Occipital lobe (tissue), 2 donors: Measurements from ENCODE around the gene TOLLIP. TPM values are rescaled to one million over a fixed set of nuclear protein-coding genes. Genes with fewer than 3 reads are reported as not detected.
"Not testable (repeated sequence)": the region's sequence is repeated elsewhere in the genome, so short reads cannot be mapped to it uniquely, and the experiment has no call there.

ENCODE experiments used
- DNase-seq: peaks from one replicate; lab custom pipeline; 2025; lab: John Stamatoyannopoulos, UW
- total RNA-seq: library from RNA; depleted of rRNA; stranded (reverse); fragments of >200 nt; gene quantifications from one replicate; pipeline ENCODE4 v1.2.3, GENCODE V29; 2014

TOLLIP gene
- total RNA-seq, 1 donor from 2014 or later: 17.8 TPM

DNA sequence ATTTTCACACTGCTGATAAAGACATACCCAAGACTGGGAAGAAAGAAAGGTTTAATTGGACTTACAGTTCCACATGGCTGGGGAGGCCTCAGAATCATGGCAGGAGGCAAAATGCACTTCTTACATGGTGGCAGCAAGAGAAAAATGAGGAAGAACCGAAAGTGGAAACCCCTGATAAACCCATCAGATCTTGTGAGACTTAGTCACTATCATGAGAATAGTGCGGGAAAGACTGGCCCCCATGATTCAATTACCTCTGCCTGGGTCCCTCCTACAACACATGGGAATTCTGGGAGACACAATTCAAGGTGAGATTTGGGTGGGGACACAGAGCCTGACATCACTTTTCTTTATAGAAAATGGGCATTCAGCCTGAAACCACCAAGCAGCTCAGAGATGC is 42.5 kb downstream of the TOLLIP start:
- DNase-seq: not testable (repeated sequence)

DNA sequence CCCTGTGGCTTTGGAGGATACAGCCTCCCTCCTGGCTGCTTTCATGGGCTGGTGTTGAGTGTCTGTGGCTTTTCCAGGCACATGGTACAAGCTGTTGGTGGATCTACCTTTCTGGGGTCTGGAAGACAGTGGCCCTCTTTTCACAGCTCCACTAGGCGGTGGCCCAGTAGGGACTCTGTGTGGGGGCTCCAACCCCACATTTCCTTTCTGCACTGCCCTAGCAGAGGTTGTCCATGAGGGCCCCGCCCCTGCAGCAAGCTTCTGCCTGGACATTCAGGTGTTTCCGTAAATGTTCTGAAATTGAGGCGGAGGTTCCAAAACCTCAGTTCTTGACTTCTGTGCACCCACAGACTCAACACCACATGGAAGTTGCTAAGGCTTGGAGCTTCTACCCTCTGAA is 44.0 kb downstream of the TOLLIP start:
- not testable (repeated sequence) for DNase-seq

DNA sequence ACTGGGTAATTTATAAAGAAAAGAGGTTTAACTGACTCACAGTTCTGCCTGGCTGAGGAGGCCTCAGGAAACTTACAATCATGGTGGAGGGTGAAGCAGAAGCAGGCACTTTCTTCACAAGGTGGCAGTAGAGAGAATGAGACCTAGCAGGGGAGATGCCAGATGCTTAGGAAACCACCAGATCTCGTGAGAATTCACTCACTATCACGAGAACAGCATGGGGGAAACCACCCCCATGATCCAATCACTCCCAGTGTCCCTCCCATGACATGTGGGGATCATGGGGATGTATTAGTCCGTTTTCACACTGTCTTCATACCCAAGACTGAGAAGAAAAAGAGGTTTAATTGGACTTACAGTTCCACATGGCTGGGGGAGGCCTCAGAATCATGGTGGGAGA is 45.0 kb downstream of the TOLLIP start:
- DNase-seq: not testable (repeated sequence)

DNA sequence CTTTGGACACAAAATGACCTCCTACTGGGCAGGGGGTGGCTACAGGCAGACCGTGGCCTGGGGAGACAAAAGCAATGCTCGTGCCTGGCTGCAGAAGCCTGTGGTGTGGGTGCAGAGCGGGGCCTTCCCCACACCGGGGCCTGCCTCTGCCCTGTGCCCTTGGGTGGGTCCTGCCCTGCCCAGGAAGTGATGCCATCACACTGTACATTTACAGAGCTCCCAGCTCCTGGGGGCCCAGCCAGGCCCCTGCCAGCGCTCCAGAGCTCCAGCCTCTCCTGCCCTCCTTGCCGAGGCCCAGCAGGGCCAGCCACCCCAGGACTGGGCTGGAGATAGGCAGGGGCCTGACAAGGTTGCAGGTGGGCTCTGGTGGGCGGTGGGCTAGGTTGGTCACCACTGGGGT is 46.4 kb downstream of the TOLLIP start:
- DNase-seq: no peak

DNA sequence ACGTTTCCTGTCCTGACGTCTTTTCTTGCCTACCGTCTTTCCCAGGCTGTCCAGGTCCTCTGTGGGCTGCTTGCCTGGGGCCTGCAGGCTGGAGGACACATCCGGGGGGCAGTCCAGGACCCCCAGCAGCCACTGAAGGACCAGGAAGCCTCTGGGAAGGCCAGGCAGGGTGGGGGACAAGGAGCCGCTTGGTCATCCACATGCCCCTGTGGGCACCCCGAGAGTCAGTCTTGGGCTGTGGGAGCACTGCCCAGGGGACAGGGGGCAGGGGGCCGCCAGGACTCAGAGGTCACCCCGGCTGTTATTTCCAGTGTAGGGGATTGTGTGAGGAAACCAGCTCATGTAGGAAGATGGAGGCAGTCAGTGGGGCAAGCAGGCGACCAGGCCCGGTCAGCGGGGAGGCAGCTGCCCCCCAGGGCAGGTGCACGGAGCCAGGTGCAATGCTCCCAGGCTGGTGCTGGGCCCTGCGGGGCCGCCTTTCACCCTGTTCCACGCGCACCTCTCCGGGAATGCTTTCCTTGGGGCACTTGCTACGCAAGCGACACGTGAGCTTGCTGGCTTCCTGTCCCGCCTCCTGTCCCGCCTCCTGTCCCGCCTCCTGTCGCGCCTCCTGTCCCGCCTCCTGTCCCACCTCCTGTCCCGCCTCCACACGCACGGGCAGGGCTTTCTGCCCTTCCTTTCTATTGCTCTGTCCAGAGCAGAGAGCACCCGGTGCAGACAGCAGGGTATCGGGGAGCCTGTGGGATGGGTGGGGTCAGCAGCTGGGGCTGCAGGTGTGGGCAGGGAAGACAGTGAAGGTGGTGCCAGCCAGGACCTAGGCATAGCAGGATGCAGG is 47.0 kb downstream of the TOLLIP start:
- DNase-seq: peak; percentile 88

DNA sequence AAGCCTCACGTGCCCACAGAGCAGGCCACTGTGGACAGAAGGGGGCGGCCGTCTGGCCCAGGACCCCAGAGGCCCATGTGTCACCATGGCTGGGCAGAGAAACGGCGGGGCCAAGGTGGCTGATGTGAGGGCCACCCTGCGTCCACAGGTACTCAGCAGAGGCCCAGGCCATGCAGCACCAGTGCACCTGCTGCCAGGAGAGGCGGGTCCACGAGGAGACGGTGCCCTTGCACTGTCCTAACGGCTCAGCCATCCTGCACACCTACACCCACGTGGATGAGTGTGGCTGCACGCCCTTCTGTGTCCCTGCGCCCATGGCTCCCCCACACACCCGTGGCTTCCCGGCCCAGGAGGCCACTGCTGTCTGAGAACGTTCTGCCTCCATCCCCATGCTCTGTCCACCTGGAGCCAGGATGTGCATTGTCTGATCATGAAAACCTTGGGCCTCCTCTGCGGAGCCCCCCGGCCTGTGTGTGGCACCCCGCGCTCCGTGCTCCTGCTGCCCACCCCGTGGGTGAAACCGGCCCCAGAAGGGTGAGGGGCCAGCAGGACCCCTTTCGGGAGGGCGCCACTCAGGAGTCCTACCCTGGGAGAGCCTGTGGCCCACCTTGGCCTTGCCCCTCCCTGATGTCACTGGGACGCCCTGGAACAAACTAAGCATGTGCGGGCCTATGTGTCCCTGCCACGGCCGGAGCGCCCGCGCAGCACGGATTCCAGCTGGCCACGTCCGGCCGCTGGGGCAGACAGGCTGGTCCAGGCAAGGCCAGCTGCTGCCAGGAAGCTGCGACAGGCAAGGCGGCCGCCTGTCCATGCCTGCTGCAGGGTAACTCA is 48.0 kb downstream of the TOLLIP start:
- no peak for DNase-seq

DNA sequence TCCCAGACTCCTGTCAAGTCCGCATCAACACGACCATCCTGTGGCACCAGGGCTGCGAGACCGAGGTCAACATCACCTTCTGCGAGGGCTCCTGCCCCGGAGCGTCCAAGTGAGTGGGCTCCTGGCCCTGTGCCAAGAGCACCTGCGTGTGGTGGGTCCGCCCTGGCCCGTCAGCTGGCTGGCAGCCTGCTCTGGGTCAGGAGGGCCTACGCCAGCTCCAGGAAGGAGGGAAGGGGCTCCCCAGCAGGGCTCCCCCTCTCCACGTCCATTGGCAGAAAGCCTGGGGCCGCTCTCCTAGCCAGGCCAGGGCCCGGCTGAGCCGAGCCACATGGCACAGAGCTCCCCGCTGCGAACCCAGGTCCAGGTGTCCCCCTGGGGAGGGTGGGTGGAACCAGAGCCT is 48.8 kb downstream of the TOLLIP start:
- DNase-seq: no peak

DNA sequence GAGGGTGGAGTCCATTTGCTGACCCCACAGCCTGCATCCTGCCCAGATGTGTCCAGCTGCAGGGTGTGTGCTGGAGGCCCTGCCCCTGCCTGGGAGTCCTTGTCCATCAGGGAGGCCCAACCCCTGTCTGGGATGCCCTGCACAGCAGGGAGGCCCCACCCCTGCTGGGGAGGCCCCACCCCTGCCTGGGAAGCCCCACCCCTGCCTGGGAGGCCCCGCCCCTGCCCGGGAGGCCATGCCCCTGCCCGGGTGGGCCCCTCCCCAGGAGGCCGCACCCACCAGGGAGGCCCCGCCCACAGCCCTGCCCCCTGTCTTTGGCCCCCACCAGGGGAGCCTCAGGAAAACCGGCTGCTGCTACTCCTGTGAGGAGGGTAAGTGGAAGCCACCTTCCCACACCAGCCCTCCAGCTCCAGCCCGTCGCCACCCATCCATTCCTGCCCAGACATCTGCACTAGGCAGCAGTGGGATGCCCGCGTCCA is 49.4 kb downstream of the TOLLIP start:
- no peak for DNase-seq

DNA sequence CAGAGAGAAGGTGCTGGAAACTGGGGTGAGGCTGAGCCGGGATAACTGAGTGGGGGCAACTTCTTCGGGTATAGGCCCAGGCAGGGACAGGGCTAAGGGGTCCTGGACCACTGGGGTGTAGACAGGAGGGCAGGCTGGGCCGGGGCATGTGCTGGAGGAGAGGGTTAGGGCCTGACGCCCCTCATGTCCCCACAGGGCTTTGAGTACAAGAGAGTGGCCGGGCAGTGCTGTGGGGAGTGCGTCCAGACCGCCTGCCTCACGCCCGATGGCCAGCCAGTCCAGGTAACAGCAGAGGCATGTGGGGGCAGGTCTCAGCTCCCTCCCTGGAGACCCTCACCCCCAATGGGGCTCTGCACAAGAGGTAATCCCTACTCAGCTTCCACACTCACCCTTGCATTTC is 49.9 kb downstream of the TOLLIP start:
- no peak for DNase-seq

DNA sequence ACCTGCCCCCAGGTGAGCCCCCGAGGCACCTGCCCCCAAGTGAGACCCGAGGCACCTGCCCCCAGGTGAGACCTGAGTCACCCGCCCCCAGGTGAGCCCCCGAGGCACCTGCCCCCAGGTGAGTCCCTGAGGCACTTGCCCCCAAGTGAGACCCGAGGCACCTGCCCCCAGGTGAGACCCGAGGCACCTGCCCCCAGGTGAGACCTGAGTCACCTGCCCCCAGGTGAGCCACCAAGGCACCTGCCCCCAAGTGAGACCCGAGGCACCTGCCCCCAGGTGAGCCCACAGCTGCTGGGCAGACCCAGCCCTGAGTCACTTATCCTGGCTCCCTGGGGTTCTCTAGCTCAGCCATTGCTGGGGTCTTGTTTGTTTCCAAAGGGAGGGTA is 50.4 kb downstream of the TOLLIP start:
- no peak for DNase-seq

DNA sequence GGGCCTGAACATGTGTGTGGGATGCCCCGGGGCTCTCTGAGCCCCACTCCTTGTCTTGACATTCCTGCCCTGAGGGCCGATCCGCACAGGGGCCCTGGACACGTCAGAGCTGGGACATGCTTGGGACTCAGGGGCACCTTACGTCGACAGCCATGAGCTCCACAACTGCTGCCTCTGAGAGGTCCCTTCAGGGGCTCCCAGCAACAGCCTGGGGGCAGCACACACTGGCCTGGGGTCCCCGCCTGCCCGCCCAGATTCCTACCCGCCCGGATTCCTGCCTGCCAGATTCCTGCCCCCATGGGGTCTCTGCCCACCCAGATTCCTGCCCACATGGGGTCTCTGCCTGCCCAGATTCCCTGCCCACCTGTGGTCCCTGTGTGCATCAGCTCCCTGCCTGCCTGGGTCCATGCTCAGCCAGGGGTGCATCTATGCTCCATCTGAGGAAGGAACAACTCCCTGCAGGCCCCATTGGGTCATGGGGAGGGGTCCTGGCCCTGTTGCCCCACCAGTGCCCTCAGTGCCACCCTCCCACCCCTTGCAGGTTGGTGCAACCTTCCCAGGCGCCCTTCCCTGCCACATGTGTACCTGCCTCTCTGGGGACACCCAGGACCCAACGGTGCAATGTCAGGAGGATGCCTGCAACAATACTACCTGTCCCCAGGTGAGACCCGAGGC is 50.9 kb downstream of the TOLLIP start:
- no peak for DNase-seq

DNA sequence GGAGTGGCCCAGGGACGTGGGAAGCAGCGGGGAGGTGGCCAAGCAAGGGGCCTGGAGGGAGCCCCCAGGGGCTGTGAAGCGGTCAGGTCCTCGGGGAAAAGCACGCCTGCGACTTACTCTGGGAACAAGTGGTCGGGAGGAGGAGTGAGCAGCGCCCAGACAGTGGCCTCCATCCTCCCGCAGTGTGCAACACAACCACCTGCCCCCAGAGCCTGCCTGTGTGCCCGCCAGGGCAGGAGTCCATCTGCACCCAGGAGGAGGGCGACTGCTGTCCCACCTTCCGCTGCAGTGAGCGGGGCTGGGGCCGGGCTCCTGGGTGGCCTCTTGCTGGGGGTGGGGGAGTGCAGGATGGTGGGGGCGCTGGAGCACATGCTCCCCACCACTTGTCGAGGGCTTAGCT is 51.5 kb downstream of the TOLLIP start:
- no peak for DNase-seq

DNA sequence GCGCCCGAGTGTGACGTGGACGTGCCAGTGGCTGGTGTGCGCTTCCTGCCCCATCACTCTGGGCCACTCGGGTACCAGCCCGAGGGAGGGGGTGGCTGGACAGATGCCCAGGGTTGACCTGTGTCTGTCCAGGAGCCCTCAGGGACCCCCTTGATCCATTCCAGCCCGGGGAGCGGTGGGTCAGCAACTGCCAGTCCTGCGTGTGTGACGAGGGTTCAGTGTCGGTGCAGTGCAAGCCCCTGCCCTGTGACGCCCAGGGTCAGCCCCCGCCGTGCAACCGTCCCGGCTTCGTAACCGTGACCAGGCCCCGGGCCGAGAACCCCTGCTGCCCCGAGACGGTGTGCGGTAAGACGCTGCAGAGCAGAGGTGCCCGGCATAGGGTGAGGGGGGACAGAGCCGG is 52.1 kb downstream of the TOLLIP start:
- no peak for DNase-seq

DNA sequence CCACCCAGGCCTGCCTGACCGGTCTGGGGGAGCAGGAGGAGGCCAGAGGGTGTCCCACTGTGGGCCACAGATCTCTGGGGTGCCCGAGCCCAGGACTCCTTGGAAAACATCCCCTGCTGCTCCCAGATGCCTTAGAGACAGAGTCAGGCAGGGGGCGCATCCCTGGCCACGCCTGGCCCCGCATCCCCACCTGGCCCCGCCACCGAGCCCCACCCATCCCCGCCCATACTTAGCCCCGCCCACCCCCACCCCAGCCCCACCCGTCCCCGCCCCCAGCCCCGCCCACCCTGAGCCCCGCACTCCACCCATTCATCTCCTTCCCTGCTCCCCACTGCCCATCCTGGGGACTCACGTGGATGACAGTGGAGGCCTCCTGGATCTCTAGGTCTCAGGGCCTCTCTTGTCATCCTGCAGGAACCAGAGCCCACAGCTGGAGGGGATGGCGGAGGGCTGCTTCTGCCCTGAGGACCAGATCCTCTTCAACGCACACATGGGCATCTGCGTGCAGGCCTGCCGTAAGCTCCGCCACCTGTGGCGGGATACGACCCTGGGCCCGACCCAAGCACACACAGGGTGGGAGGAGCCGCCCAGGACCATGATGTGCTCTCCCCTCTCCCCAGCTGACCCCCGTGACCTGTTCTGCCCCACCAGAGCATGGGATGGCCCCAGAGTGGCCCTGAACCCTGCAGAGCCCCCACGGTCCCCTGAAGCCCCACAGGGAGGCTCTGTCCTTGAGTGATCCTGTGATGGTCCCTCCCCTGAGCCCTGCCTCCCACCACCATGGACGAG is 53.0 kb downstream of the TOLLIP start:
- DNase-seq: no peak

DNA sequence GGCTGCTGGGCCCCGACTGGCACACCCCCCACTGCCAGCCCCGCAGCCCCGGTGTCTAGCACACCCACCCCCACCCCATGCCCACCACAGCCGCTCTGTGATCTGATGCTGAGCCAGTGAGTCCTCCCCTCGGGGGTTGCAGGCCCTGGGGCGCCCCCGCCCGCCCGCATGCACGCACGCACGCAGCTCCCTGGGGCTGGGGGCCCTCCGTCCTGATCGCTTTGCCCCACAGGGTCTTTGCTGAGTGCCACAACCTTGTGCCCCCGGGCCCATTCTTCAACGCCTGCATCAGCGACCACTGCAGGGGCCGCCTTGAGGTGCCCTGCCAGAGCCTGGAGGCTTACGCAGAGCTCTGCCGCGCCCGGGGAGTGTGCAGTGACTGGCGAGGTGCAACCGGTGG is 54.3 kb downstream of the TOLLIP start:
- no peak for DNase-seq

DNA sequence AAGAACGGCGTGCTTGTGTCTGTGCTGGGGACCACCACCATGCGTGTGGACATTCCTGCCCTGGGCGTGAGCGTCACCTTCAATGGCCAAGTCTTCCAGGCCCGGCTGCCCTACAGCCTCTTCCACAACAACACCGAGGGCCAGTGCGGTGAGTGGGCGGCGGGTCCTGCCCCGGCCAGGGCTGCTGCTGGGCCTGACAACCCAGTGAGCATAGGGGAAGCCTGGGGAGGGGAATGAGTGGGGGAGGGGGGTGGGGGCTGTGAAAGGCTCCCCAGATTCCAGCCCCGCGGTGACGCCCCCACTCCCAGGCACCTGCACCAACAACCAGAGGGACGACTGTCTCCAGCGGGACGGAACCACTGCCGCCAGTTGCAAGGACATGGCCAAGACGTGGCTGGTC is 54.7 kb downstream of the TOLLIP start:
- no peak for DNase-seq

DNA sequence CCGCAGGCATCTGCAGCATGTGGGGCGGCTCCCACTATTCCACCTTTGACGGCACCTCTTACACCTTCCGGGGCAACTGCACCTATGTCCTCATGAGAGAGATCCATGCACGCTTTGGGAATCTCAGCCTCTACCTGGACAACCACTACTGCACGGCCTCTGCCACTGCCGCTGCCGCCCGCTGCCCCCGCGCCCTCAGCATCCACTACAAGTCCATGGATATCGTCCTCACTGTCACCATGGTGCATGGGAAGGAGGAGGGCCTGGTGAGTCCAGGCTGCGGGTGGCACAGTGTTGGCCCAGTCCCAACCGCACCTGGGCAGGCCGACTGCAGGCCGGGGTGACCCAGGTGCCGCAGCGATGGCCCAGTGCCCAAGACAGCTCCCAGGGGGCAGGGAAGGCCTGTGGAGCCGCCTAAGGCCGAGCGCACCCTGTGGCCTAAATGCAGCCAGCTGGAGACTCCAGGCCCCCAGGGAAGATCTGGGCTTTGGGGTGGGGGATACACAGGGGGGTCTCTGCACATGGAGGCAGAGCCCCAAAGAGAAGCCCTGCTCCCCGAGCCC is 55.3 kb downstream of the TOLLIP start:
- no peak for DNase-seq

DNA sequence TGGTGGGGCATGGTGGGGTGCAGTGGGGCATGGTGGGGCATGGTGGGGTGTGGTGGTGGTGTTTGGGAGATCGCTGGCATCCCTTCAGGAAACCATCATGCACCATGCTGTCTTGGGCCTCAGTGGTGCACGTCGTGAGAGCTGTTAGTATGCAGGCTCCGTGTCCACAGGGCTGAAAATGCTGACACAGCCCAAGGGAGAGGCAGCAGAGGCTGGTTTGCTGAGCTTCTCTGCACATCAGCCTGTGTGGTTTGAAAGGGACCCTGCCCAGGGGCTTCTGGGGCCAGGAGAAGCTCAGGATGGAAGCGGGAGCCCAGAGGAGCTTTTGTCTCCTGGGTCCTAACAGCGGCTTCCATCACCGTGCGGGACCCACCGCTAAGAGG is 56.3 kb downstream of the TOLLIP start:
- no peak for DNase-seq

DNA sequence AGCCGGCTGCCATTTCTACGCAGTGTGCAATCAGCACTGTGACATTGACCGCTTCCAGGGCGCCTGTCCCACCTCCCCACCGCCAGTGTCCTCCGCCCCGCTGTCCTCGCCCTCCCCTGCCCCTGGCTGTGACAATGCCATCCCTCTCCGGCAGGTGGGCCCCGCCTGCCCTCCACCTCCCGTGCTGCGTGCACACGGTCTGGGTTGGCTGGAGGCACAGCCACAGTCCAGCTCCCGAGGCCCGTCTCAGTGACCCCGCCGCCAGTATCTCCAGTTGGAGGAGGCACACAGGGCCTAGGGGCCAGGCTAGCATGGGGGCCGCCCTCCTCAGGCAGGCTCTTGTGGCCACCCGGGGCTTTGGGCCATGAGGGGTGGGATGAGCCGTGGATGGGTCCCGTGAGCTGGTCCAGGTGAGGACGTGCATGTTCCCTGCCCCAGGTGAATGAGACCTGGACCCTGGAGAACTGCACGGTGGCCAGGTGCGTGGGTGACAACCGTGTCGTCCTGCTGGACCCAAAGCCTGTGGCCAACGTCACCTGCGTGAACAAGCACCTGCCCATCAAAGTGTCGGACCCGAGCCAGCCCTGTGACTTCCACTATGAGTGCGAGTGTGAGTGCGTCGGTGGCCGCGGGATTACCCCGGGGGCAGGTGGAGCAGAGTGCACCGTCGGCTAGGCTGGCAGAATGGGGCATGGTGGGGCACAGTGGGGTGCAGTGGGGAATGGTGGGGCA is 56.9 kb downstream of the TOLLIP start:
- DNase-seq: no peak

DNA sequence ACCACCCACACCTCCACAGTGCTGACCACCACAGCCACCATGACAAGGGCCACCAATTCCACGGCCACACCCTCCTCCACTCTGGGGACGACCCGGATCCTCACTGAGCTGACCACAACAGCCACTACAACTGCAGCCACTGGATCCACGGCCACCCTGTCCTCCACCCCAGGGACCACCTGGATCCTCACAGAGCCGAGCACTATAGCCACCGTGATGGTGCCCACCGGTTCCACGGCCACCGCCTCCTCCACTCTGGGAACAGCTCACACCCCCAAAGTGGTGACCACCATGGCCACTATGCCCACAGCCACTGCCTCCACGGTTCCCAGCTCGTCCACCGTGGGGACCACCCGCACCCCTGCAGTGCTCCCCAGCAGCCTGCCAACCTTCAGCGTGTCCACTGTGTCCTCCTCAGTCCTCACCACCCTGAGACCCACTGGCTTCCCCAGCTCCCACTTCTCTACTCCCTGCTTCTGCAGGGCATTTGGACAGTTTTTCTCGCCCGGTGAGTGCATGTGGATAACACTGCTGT is 58.1 kb downstream of the TOLLIP start:
- DNase-seq: no peak
